Gastroesophageal sphincter (tissue), 2 donors: ENCODE data around the gene OAS3.

ENCODE experiments used
- POLR2A ChIP-seq, 2 donors: fragments of 450-650 bp; IDR thresholded peaks; one replicate each; pipeline ENCODE4 v1.6.1; 2017; ENCODE audit warnings: antibody characterized with exemption in 2 of 2, mild to moderate bottlenecking in 2 of 2, moderate library complexity in 1 of 2
- POLR2AphosphoS5 ChIP-seq: sonication (generic); formaldehyde crosslinking; IDR thresholded peaks from one replicate; pipeline ENCODE4 v1.6.1; 2017; ENCODE audit warnings: antibody characterized with exemption

DNA sequence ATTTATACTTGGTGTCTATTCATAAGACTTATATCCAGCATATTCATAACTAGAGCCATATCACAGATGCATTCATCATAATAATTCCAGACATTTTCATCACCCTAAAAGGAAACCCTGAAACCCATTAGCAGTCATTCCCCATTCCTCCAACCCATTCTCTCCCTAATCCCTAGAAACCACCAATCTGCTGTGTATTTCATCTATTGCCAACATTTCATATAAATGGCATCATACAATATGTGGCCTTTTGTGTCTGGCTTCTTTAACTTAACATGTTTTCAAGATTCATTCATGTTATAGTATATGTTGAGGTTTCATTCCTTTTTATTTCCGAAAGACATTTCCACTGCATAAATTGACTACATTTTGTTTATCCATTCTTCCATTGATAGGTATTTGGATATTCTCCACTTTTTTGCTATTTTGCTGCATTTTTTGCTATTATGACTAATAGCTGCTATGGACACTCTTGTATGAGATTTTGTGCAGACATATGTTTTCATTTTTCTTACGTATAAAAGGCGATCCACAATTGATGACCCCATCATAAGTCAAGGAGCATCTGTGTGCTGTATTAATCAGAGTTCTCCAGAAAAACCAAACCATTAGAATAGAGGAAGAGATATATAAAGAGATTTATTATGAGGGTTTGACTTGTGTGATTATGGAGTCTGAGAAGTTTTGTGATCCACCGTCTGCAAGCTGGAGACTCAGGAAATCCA, 34.9 kb downstream of the OAS3 start:
- TF ChIP-seq POLR2AphosphoS5: no peak
- no peak for TF ChIP-seq POLR2A (IDR thresholded peaks at IDR 0.05)
